PC-3 (cell line): ENCODE results near the gene TMEM129. TPM values are rescaled to one million over a fixed set of nuclear protein-coding genes. Genes with fewer than 3 reads are reported as not detected.

Experiments
- ATAC-seq: fragments of 200-7000 bp; cut with Tn5 transposase; 2 replicates; pipeline ENCODE4 v1.9.1; 2020; ENCODE audit warnings: mild to moderate bottlenecking, moderate library complexity
- BruUV-seq: library from RNA; stranded (reverse); fragments of 400-500 nt; replicated peaks from 2 replicates; lab custom pipeline; 2021; lab: Mats Ljungman, UMichigan
- CTCF ChIA-PET: fragments of 300-600 bp; sonication (Branson Sonifier 250); formaldehyde crosslinking; loops from one replicate; lab custom pipeline; 2022; ENCODE audit warnings: antibody characterized with exemption; lab: Charles Lee
- POLR2A ChIA-PET: fragments of 300-600 bp; sonication (Branson Sonifier 250); formaldehyde crosslinking; loops from one replicate; lab custom pipeline; 2022; ENCODE audit warnings: antibody characterized with exemption; ENCODE audit not compliant: unreplicated experiment; lab: Charles Lee
- DNase-seq: peaks from one replicate; pipeline ENCODE4 v3.0.0-alpha.2; 2015
- H2AFZ ChIP-seq: fragments of 300-600 bp; sonication (generic); 2 replicates; pipeline ENCODE4 v1.6.0; 2016; ENCODE audit warnings: antibody characterized with exemption, low read length
- H3F3A ChIP-seq: fragments of 300-600 bp; sonication (generic); one replicate; pipeline ENCODE4 v1.6.0; 2017; ENCODE audit warnings: antibody characterized with exemption, low read length, control low read depth, mild to moderate bottlenecking; ENCODE audit not compliant: unreplicated experiment
- H3K27ac ChIP-seq: fragments of 300-600 bp; sonication (generic); 2 replicates; pipeline ENCODE4 v1.5.1; 2016; ENCODE audit warnings: mild to moderate bottlenecking, low read length
- H3K27me3 ChIP-seq: fragments of 300-600 bp; sonication (generic); 2 replicates; pipeline ENCODE4 v1.6.1; 2016; ENCODE audit warnings: low read length, mixed read lengths
- H3K36me3 ChIP-seq: fragments of 300-600 bp; sonication (generic); 2 replicates; pipeline ENCODE4 v1.6.1; 2016; ENCODE audit warnings: low read depth, mixed run types, low read length, mixed read lengths
- H3K4me1 ChIP-seq: fragments of 300-600 bp; sonication (generic); 2 replicates; pipeline ENCODE4 v1.5.1; 2016; ENCODE audit warnings: low read length; ENCODE audit not compliant: insufficient read depth
- H3K4me2 ChIP-seq: fragments of 300-600 bp; sonication (generic); 2 replicates; pipeline ENCODE4 v1.6.0; 2016; ENCODE audit warnings: low read length
- H3K4me3 ChIP-seq: fragments of 300-600 bp; sonication (generic); 2 replicates; pipeline ENCODE4 v1.5.1; 2016; ENCODE audit warnings: mild to moderate bottlenecking, low read length, mixed read lengths
- H3K79me2 ChIP-seq: fragments of 300-600 bp; sonication (generic); 2 replicates; pipeline ENCODE4 v1.6.1; 2017; ENCODE audit warnings: low read length, mixed read lengths
- H3K9ac ChIP-seq: fragments of 300-600 bp; sonication (generic); 2 replicates; pipeline ENCODE4 v1.6.0; 2016; ENCODE audit warnings: mild to moderate bottlenecking, low read length
- H3K9me2 ChIP-seq: fragments of 300-600 bp; sonication (generic); replicated peaks from 2 replicates; pipeline ENCODE4 v1.6.1; 2016; ENCODE audit warnings: mixed run types, low read length, mixed read lengths
- H3K9me3 ChIP-seq: fragments of 300-600 bp; sonication (generic); 2 replicates; pipeline ENCODE4 v1.6.1; 2016; ENCODE audit warnings: low read length, mixed read lengths
- H4K20me1 ChIP-seq: fragments of 300-600 bp; sonication (generic); 2 replicates; pipeline ENCODE4 v1.6.1; 2016; ENCODE audit warnings: low read length, mixed read lengths
- EZH2 ChIP-seq: fragments of 300-600 bp; sonication (generic); IDR thresholded peaks from one replicate; pipeline ENCODE4 v1.6.1; 2017; ENCODE audit warnings: antibody characterized with exemption, mild to moderate bottlenecking, low read length; ENCODE audit not compliant: unreplicated experiment
- EZH2phosphoT487 ChIP-seq: fragments of 300-600 bp; sonication (generic); IDR thresholded peaks from 2 replicates; pipeline ENCODE4 v1.6.1; 2018; ENCODE audit warnings: mild to moderate bottlenecking, antibody characterized with exemption, low read length, borderline replicate concordance
- intact Hi-C: fragments of 100-400 bp; cut with micrococcal nuclease; formaldehyde crosslinking; loops from 2 replicates; pipeline ENCODE4 v1.9.0; 2023
- total RNA-seq: library from RNA; depleted of rRNA; stranded (reverse); fragments of >200 nt; gene quantifications from 2 replicates; pipeline ENCODE4 v1.2.3, GENCODE V29; 2014
- TF ChIP-seq, protein P1 (sequence below): fragments of 300-600 bp; sonication (generic); conservative IDR thresholded peaks from 2 replicates; pipeline ENCODE4 v1.5.1; 2017; ENCODE audit warnings: antibody characterized with exemption, low read depth, mild to moderate bottlenecking, low read length

TMEM129 gene
- total RNA-seq, 1 experiment from 2014 or later, result 28.6 TPM

- Histone ChIP-seq H4K20me1 (no peaks in the 10 kb centered on the region), H3K27ac (no peak overlapping the region), H3K27me3 (no peaks in the 10 kb centered on the region), H3K4me1 (no peaks in the 10 kb centered on the region), H3F3A (no peaks in the 10 kb centered on the region), H3K9me3 (no peaks in the 10 kb centered on the region), H2AFZ (no peak overlapping the region), H3K4me2 (no peak overlapping the region), H3K4me3 (no peak overlapping the region), H3K79me2 (no peaks in the 10 kb centered on the region), H3K9me2 (no peaks in the 10 kb centered on the region), H3K9ac (no peak overlapping the region), H3K36me3 (peaks cover 4% of the 10 kb centered on the region)
- ChIA-PET POLR2A (no interaction called here), CTCF (no interaction called here)
- TF ChIP-seq EZH2phosphoT487 (no peak), EZH2 (no peak)
- no peak for ATAC-seq
- no peak for DNase-seq
- no TSS peak for BruUV-seq
- intact Hi-C loops, result no loop called here
Measured at GRCh38 chr4:1743975-1744374, 22.9 kb upstream of the TMEM129 start.

DNA sequence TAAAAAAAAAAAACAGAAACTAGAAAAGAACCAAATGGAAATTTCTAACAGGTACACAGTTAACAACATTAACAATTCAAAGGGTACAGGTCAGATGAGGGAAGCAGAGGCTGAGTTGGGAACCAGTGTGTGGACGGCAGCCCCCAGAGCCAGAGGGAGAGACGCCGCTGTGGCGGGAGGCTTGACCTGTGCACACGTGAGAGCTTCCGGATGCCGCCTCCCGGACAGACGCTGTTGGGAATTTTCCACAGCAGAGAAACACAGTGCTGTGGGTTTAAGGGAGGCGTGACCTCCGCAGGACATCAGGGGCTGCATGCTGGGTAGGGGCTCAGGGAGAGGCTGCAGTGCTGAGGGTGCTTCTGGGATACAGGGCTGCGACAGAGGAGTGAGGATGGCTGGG lies 22.4 kb upstream of the TMEM129 start:
- no peak overlapping the region for H3K4me2 ChIP-seq
- no peaks in the 10 kb centered on the region for H3K9me2 ChIP-seq
- intact Hi-C loops, result no loop called here
- ATAC-seq, result no peak
- TF ChIP-seq EZH2 (no peak), EZH2phosphoT487 (no peak)
- TF ChIP-seq, protein P1, sequence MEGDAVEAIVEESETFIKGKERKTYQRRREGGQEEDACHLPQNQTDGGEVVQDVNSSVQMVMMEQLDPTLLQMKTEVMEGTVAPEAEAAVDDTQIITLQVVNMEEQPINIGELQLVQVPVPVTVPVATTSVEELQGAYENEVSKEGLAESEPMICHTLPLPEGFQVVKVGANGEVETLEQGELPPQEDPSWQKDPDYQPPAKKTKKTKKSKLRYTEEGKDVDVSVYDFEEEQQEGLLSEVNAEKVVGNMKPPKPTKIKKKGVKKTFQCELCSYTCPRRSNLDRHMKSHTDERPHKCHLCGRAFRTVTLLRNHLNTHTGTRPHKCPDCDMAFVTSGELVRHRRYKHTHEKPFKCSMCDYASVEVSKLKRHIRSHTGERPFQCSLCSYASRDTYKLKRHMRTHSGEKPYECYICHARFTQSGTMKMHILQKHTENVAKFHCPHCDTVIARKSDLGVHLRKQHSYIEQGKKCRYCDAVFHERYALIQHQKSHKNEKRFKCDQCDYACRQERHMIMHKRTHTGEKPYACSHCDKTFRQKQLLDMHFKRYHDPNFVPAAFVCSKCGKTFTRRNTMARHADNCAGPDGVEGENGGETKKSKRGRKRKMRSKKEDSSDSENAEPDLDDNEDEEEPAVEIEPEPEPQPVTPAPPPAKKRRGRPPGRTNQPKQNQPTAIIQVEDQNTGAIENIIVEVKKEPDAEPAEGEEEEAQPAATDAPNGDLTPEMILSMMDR, result no peak
- H3K79me2 ChIP-seq, result no peaks in the 10 kb centered on the region
- H3K9me3 ChIP-seq, result no peaks in the 10 kb centered on the region
- no TSS peak for BruUV-seq
- H4K20me1 ChIP-seq, result no peaks in the 10 kb centered on the region
- no peak overlapping the region for H2AFZ ChIP-seq
- ChIA-PET CTCF (no interaction called here), POLR2A (no interaction called here)
- no peak for DNase-seq
- no peak overlapping the region for H3K9ac ChIP-seq
- no peak overlapping the region for H3K27ac ChIP-seq
- no peaks in the 10 kb centered on the region for H3F3A ChIP-seq
- H3K36me3 ChIP-seq, result peaks cover 7% of the 10 kb centered on the region
- H3K4me1 ChIP-seq, result no peaks in the 10 kb centered on the region
- no peaks in the 10 kb centered on the region for H3K27me3 ChIP-seq
- no peak overlapping the region for H3K4me3 ChIP-seq

- Histone ChIP-seq H3F3A (no peaks in the 10 kb centered on the region), H3K36me3 (peaks cover 30% of the 10 kb centered on the region), H3K27ac (no peak overlapping the region), H3K79me2 (no peaks in the 10 kb centered on the region), H3K9me3 (no peaks in the 10 kb centered on the region), H3K4me3 (no peak overlapping the region), H3K4me2 (no peak overlapping the region), H3K9ac (no peak overlapping the region), H4K20me1 (no peaks in the 10 kb centered on the region), H3K9me2 (no peaks in the 10 kb centered on the region), H2AFZ (no peak overlapping the region), H3K27me3 (no peaks in the 10 kb centered on the region), H3K4me1 (no peaks in the 10 kb centered on the region)
- no TSS peak for BruUV-seq
- TF ChIP-seq EZH2 (no peak), EZH2phosphoT487 (no peak)
- TF ChIP-seq, protein P1, result no peak
- ATAC-seq (no peak), DNase-seq (no peak)
- POLR2A ChIA-PET, result no interaction called here
- intact Hi-C loops, result no loop called here
- CTCF ChIA-PET, result no interaction called here
Measured at GRCh38 chr4:1741208-1741607, 20.1 kb upstream of the TMEM129 start.
